ENCODE measurements around the gene DUSP10.

Gene DUSP10

GRCh38 chr1:221701570-221702186 lies 40.2 kb downstream of the DUSP10 start:
- peaks cover 48% of the 10 kb centered on the region for H3K36me3 ChIP-seq (ENCODE audit: insufficient read depth, low read length)
- H3K9me3 ChIP-seq (ENCODE audit: low read length): no peaks in the 10 kb centered on the region
- H3K9ac ChIP-seq (ENCODE audit: low read length): no peak overlapping the region
- H3K4me3 ChIP-seq (ENCODE audit: low read depth, low read length, poor library complexity, severe bottlenecking): no peak overlapping the region
- no peaks in the 10 kb centered on the region for H3K79me2 ChIP-seq (ENCODE audit: insufficient read depth, low read length)
- no peaks in the 10 kb centered on the region for H3K27me3 ChIP-seq (ENCODE audit: insufficient read depth, low read length)
- no peak overlapping the region for H3K4me2 ChIP-seq (ENCODE audit: low read length)
- H3K9me2 ChIP-seq (ENCODE audit: low read depth, low read length): no peaks in the 10 kb centered on the region
- no peaks in the 10 kb centered on the region for H3F3A ChIP-seq (ENCODE audit: insufficient read depth, low read length)
- no peak overlapping the region for H2AFZ ChIP-seq (ENCODE audit: low read length)
- TF ChIP-seq EZH2 (IDR thresholded peaks at IDR 0.05; ENCODE audit: borderline replicate concordance, low read length) (no peak), CTCF (IDR thresholded peaks at IDR 0.05; ENCODE audit: low read length) (no peak)
- no peak overlapping the region for H3K27ac ChIP-seq (ENCODE audit: low read depth, low read length, poor library complexity, severe bottlenecking)
- no peaks in the 10 kb centered on the region for H4K20me1 ChIP-seq (ENCODE audit: insufficient read depth, low read length)
- H3K4me1 ChIP-seq (ENCODE audit: insufficient read depth, low read length, severe bottlenecking): no peaks in the 10 kb centered on the region

DNA sequence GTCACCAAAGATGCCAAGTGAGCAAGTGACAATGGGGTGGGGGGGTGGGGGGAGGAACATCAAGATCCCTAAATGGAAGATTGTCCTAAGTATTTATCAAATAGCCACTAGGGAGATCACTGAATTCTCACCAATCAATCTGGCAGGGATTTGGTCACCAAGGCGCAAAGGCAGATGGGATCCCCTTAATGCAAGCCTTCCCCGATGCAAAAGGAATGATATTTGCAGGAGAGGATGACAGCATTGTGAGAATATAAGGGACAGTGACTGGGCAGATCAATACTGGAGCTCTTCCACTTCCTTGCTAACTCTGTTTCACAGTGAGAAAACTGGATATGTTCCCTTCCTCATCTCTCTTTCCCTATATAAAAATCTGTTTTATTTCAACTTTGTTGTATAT lies 40.9 kb downstream of the DUSP10 start:
- Histone ChIP-seq H3K4me1 (ENCODE audit: insufficient read depth, low read length, severe bottlenecking) (no peaks in the 10 kb centered on the region), H3K9me3 (ENCODE audit: low read length) (no peaks in the 10 kb centered on the region), H3K36me3 (ENCODE audit: insufficient read depth, low read length) (peaks cover 45% of the 10 kb centered on the region), H3K4me3 (ENCODE audit: low read depth, low read length, poor library complexity, severe bottlenecking) (no peak overlapping the region), H3K9ac (ENCODE audit: low read length) (no peak overlapping the region), H2AFZ (ENCODE audit: low read length) (no peak overlapping the region), H3K79me2 (ENCODE audit: insufficient read depth, low read length) (no peaks in the 10 kb centered on the region), H3K9me2 (ENCODE audit: low read depth, low read length) (no peaks in the 10 kb centered on the region), H4K20me1 (ENCODE audit: insufficient read depth, low read length) (no peaks in the 10 kb centered on the region), H3K4me2 (ENCODE audit: low read length) (no peak overlapping the region), H3K27ac (ENCODE audit: low read depth, low read length, poor library complexity, severe bottlenecking) (no peak overlapping the region), H3K27me3 (ENCODE audit: insufficient read depth, low read length) (no peaks in the 10 kb centered on the region), H3F3A (ENCODE audit: insufficient read depth, low read length) (no peaks in the 10 kb centered on the region)
- TF ChIP-seq CTCF (IDR thresholded peaks at IDR 0.05; ENCODE audit: low read length) (no peak), EZH2 (IDR thresholded peaks at IDR 0.05; ENCODE audit: borderline replicate concordance, low read length) (no peak)

GRCh38 chr1:221700536-221700935 lies 41.4 kb downstream of the DUSP10 start:
- H3K9ac ChIP-seq (ENCODE audit: low read length): no peak overlapping the region
- H3K4me3 ChIP-seq (ENCODE audit: low read depth, low read length, poor library complexity, severe bottlenecking): no peak overlapping the region
- H3K9me2 ChIP-seq (ENCODE audit: low read depth, low read length): no peaks in the 10 kb centered on the region
- H3K9me3 ChIP-seq (ENCODE audit: low read length): no peaks in the 10 kb centered on the region
- H4K20me1 ChIP-seq (ENCODE audit: insufficient read depth, low read length): no peaks in the 10 kb centered on the region
- H3K27me3 ChIP-seq (ENCODE audit: insufficient read depth, low read length): no peaks in the 10 kb centered on the region
- no peak overlapping the region for H3K4me2 ChIP-seq (ENCODE audit: low read length)
- H3F3A ChIP-seq (ENCODE audit: insufficient read depth, low read length): no peaks in the 10 kb centered on the region
- no peaks in the 10 kb centered on the region for H3K4me1 ChIP-seq (ENCODE audit: insufficient read depth, low read length, severe bottlenecking)
- H3K36me3 ChIP-seq (ENCODE audit: insufficient read depth, low read length): peaks cover 41% of the 10 kb centered on the region
- TF ChIP-seq CTCF (IDR thresholded peaks at IDR 0.05; ENCODE audit: low read length) (no peak), EZH2 (IDR thresholded peaks at IDR 0.05; ENCODE audit: borderline replicate concordance, low read length) (no peak)
- no peak overlapping the region for H3K27ac ChIP-seq (ENCODE audit: low read depth, low read length, poor library complexity, severe bottlenecking)
- H2AFZ ChIP-seq (ENCODE audit: low read length): no peak overlapping the region
- no peaks in the 10 kb centered on the region for H3K79me2 ChIP-seq (ENCODE audit: insufficient read depth, low read length)

All from OCI-LY1 (cell line).